ENCODE measurements around the gene SLC9A6. TPM values are rescaled to one million over a fixed set of nuclear protein-coding genes. Genes with fewer than 3 reads are reported as not detected.

SLC9A6 gene
- total and polyA plus RNA-seq, 2 experiments from 2014 or later, result 7.2 to 17.1 TPM

DNA sequence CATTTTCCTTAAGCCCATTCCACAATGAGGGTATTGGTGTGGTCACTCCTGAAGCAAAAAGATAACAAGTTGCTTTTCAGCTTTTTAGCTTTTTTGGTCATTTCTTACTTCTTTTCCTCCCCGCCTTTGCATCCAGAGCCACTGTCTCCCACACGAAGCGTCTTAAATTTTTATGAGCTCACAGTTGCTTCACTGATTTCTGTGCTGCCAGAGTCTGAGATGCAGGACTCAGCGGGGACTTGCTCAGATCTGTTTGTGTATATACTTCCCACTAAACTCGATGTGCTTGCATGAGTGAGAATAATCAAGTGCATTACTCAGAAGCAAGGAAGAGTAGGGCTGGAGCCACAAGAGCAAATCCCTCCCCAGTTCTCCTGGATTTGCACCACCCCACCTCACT lies 81.9 kb downstream of the SLC9A6 start:
- no peaks in the 10 kb centered on the region; the same call in 2 of the 3 replicates for H3K9me3 Mint-ChIP-seq
- DNase-seq (ENCODE audit: low spot score) (no peak), ATAC-seq (no peak)
- no peak overlapping the region for H3K27ac ChIP-seq (ENCODE audit: low read depth)
- no peak overlapping the region for H3K27ac Mint-ChIP-seq
- peaks cover 4% of the 10 kb centered on the region for H3K27me3 Mint-ChIP-seq (ENCODE audit: insufficient read depth, low read depth, poor library complexity)
- H3K36me3 Mint-ChIP-seq (ENCODE audit: low read depth), result no peaks in the 10 kb centered on the region
- no peak overlapping the region for H3K4me3 Mint-ChIP-seq
- H3K4me3 ChIP-seq, result no peak overlapping the region
- no peaks in the 10 kb centered on the region for H3K9me2 ChIP-seq (ENCODE audit: insufficient read depth)
- no peaks in the 10 kb centered on the region for H3K79me2 ChIP-seq (replicated peaks; ENCODE audit: insufficient read depth)
- no peaks in the 10 kb centered on the region for H3K36me3 ChIP-seq (ENCODE audit: insufficient read depth)
- H3F3A ChIP-seq (replicated peaks; ENCODE audit: low read depth), result no peaks in the 10 kb centered on the region
- H3K4me2 ChIP-seq, result no peak overlapping the region
- no peaks in the 10 kb centered on the region for H4K20me1 ChIP-seq (replicated peaks; ENCODE audit: insufficient read depth)
- no peaks in the 10 kb centered on the region for H3K27me3 ChIP-seq (ENCODE audit: insufficient read depth)
- no peak for TF ChIP-seq NANOG (IDR thresholded peaks at IDR 0.05; ENCODE audit: borderline replicate concordance)
- H2AFZ ChIP-seq, result no peak overlapping the region
- no peaks in the 10 kb centered on the region for H3K4me1 Mint-ChIP-seq
- no peaks in the 10 kb centered on the region for H3K4me1 ChIP-seq (ENCODE audit: insufficient read depth)

DNA sequence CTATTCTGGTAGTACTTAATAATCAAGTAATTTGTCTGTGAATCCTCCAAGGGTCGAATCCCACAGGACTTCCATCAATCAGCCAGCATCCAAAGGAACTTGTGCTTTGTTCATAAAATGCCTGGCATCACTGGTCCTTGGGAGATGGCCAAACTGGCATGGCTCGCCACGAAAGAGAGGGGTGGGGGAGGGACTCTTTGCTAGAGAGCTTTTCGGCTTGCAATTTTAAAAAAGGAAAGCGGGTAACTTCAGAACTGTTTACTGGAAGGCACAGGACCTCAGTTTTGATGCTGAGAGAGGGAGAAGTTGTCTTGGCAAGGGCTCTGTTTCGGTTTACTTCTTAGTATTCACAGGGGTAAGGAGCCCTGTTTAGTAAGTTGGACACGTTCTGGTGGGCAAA lies 82.7 kb downstream of the SLC9A6 start:
- TF ChIP-seq EZH2 (IDR thresholded peaks at IDR 0.05; ENCODE audit: low read depth, unreplicated experiment), result no peak
- TF ChIP-seq JUNB (IDR thresholded peaks at IDR 0.05; ENCODE audit: unreplicated experiment), result no peak
- no peak for TF ChIP-seq ZNF114 (CRISPR knock-in tag; IDR thresholded peaks at IDR 0.05)
- TF ChIP-seq CREB1 (CRISPR knock-in tag; IDR thresholded peaks at IDR 0.05; ENCODE audit: low read depth), result no peak
- TF ChIP-seq, protein P1, sequence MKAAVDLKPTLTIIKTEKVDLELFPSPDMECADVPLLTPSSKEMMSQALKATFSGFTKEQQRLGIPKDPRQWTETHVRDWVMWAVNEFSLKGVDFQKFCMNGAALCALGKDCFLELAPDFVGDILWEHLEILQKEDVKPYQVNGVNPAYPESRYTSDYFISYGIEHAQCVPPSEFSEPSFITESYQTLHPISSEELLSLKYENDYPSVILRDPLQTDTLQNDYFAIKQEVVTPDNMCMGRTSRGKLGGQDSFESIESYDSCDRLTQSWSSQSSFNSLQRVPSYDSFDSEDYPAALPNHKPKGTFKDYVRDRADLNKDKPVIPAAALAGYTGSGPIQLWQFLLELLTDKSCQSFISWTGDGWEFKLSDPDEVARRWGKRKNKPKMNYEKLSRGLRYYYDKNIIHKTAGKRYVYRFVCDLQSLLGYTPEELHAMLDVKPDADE (IDR thresholded peaks at IDR 0.05), result no peak
- Histone ChIP-seq H3K4me2 (no peak overlapping the region), H3K9me2 (ENCODE audit: insufficient read depth) (no peaks in the 10 kb centered on the region), H2AFZ (no peak overlapping the region), H3F3A (replicated peaks; ENCODE audit: low read depth) (no peaks in the 10 kb centered on the region), H3K4me1 (ENCODE audit: insufficient read depth) (no peaks in the 10 kb centered on the region), H3K79me2 (replicated peaks; ENCODE audit: insufficient read depth) (no peaks in the 10 kb centered on the region), H3K4me3 (no peak overlapping the region), H4K20me1 (replicated peaks; ENCODE audit: insufficient read depth) (no peaks in the 10 kb centered on the region), H3K27me3 (ENCODE audit: insufficient read depth) (no peaks in the 10 kb centered on the region), H3K36me3 (ENCODE audit: insufficient read depth) (no peaks in the 10 kb centered on the region), H3K27ac (ENCODE audit: low read depth) (no peak overlapping the region)
- H3K4me3 Mint-ChIP-seq, result no peak overlapping the region
- no peak overlapping the region for H3K27ac Mint-ChIP-seq
- H3K27me3 Mint-ChIP-seq (ENCODE audit: insufficient read depth, low read depth, poor library complexity), result peaks cover 4% of the 10 kb centered on the region
- ATAC-seq (no peak), DNase-seq (ENCODE audit: low spot score) (no peak)
- H3K36me3 Mint-ChIP-seq (ENCODE audit: low read depth), result no peaks in the 10 kb centered on the region
- H3K9me3 Mint-ChIP-seq, result no peaks in the 10 kb centered on the region; the same call in 2 of the 3 replicates
- no peaks in the 10 kb centered on the region for H3K4me1 Mint-ChIP-seq

DNA sequence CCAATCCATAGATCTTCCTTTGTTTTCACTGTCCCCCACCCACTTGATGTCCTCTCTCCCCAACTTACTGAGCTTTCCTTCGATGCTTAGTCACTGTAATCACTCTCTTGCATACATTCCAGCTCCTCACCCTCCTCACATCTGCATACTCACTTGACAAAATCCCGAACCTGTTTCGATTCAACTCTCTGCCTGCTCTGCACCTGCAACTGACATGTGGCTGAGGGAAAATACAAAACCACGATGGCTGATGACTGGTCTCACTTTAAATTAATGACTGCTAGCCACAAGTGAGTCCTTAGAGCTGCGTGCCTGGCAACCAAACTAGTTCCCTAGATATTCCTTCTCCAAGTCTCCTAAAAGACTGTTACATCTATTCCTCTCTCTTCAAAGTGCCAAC lies 91.7 kb downstream of the SLC9A6 start:
- no peaks in the 10 kb centered on the region for H3K36me3 ChIP-seq (ENCODE audit: insufficient read depth)
- DNase-seq (ENCODE audit: low spot score), result no peak
- no peaks in the 10 kb centered on the region for H3K79me2 ChIP-seq (replicated peaks; ENCODE audit: insufficient read depth)
- Mint-ChIP-seq H3K27ac (peak overlapping the region; percentile 43), H3K9me3 (no peaks in the 10 kb centered on the region; the same call in 2 of the 3 replicates), H3K4me3 (no peak overlapping the region), H3K36me3 (ENCODE audit: low read depth) (no peaks in the 10 kb centered on the region), H3K27me3 (ENCODE audit: insufficient read depth, low read depth, poor library complexity) (no peaks in the 10 kb centered on the region), H3K4me1 (peaks cover 6% of the 10 kb centered on the region; the same call in 2 of the 3 replicates)
- no peaks in the 10 kb centered on the region for H3K9me2 ChIP-seq (ENCODE audit: insufficient read depth)
- no peaks in the 10 kb centered on the region for H4K20me1 ChIP-seq (replicated peaks; ENCODE audit: insufficient read depth)
- H3K27me3 ChIP-seq (ENCODE audit: insufficient read depth), result no peaks in the 10 kb centered on the region
- no peak overlapping the region for H2AFZ ChIP-seq
- no peak overlapping the region for H3K27ac ChIP-seq (ENCODE audit: low read depth)
- no peaks in the 10 kb centered on the region for H3F3A ChIP-seq (replicated peaks; ENCODE audit: low read depth)
- no peak overlapping the region for H3K4me2 ChIP-seq
- H3K4me1 ChIP-seq (ENCODE audit: insufficient read depth), result no peaks in the 10 kb centered on the region
- no peak for ATAC-seq
- no peak overlapping the region for H3K4me3 ChIP-seq
- TF ChIP-seq ZNF114 (CRISPR knock-in tag; IDR thresholded peaks at IDR 0.05), result no peak
- TF ChIP-seq EZH2 (IDR thresholded peaks at IDR 0.05; ENCODE audit: low read depth, unreplicated experiment), result no peak
- TF ChIP-seq, protein P2, sequence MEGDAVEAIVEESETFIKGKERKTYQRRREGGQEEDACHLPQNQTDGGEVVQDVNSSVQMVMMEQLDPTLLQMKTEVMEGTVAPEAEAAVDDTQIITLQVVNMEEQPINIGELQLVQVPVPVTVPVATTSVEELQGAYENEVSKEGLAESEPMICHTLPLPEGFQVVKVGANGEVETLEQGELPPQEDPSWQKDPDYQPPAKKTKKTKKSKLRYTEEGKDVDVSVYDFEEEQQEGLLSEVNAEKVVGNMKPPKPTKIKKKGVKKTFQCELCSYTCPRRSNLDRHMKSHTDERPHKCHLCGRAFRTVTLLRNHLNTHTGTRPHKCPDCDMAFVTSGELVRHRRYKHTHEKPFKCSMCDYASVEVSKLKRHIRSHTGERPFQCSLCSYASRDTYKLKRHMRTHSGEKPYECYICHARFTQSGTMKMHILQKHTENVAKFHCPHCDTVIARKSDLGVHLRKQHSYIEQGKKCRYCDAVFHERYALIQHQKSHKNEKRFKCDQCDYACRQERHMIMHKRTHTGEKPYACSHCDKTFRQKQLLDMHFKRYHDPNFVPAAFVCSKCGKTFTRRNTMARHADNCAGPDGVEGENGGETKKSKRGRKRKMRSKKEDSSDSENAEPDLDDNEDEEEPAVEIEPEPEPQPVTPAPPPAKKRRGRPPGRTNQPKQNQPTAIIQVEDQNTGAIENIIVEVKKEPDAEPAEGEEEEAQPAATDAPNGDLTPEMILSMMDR (conservative IDR thresholded peaks at IDR 0.05; ENCODE audit: low read depth in 2 of 2), result no peak
- TF ChIP-seq, protein P3, sequence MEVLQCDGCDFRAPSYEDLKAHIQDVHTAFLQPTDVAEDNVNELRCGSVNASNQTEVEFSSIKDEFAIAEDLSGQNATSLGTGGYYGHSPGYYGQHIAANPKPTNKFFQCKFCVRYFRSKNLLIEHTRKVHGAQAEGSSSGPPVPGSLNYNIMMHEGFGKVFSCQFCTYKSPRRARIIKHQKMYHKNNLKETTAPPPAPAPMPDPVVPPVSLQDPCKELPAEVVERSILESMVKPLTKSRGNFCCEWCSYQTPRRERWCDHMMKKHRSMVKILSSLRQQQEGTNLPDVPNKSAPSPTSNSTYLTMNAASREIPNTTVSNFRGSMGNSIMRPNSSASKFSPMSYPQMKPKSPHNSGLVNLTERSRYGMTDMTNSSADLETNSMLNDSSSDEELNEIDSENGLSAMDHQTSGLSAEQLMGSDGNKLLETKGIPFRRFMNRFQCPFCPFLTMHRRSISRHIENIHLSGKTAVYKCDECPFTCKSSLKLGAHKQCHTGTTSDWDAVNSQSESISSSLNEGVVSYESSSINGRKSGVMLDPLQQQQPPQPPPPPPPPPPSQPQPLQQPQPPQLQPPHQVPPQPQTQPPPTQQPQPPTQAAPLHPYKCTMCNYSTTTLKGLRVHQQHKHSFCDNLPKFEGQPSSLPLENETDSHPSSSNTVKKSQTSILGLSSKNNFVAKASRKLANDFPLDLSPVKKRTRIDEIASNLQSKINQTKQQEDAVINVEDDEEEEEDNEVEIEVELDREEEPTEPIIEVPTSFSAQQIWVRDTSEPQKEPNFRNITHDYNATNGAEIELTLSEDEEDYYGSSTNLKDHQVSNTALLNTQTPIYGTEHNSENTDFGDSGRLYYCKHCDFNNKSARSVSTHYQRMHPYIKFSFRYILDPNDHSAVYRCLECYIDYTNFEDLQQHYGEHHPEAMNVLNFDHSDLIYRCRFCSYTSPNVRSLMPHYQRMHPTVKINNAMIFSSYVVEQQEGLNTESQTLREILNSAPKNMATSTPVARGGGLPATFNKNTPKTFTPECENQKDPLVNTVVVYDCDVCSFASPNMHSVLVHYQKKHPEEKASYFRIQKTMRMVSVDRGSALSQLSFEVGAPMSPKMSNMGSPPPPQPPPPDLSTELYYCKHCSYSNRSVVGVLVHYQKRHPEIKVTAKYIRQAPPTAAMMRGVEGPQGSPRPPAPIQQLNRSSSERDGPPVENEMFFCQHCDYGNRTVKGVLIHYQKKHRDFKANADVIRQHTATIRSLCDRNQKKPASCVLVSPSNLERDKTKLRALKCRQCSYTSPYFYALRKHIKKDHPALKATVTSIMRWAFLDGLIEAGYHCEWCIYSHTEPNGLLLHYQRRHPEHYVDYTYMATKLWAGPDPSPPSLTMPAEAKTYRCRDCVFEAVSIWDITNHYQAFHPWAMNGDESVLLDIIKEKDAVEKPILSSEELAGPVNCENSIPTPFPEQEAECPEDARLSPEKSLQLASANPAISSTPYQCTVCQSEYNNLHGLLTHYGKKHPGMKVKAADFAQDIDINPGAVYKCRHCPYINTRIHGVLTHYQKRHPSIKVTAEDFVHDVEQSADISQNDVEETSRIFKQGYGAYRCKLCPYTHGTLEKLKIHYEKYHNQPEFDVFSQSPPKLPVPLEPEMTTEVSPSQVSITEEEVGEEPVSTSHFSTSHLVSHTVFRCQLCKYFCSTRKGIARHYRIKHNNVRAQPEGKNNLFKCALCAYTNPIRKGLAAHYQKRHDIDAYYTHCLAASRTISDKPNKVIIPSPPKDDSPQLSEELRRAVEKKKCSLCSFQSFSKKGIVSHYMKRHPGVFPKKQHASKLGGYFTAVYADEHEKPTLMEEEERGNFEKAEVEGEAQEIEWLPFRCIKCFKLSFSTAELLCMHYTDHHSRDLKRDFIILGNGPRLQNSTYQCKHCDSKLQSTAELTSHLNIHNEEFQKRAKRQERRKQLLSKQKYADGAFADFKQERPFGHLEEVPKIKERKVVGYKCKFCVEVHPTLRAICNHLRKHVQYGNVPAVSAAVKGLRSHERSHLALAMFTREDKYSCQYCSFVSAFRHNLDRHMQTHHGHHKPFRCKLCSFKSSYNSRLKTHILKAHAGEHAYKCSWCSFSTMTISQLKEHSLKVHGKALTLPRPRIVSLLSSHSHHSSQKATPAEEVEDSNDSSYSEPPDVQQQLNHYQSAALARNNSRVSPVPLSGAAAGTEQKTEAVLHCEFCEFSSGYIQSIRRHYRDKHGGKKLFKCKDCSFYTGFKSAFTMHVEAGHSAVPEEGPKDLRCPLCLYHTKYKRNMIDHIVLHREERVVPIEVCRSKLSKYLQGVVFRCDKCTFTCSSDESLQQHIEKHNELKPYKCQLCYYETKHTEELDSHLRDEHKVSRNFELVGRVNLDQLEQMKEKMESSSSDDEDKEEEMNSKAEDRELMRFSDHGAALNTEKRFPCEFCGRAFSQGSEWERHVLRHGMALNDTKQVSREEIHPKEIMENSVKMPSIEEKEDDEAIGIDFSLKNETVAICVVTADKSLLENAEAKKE (CRISPR knock-in tag; IDR thresholded peaks at IDR 0.05), result no peak
